Activated naive CD4-positive, alpha-beta T cell (primary cell): Measurements from ENCODE around the gene CELA2A.
"Not testable (repeated sequence)": the region's sequence is repeated elsewhere in the genome, so short reads cannot be mapped to it uniquely, and the experiment has no call there.

Experiments
- DNase-seq, 4 experiments: peaks; one replicate each; lab custom pipeline; 2025; lab: John Stamatoyannopoulos, UW

The CELA2A gene

DNA sequence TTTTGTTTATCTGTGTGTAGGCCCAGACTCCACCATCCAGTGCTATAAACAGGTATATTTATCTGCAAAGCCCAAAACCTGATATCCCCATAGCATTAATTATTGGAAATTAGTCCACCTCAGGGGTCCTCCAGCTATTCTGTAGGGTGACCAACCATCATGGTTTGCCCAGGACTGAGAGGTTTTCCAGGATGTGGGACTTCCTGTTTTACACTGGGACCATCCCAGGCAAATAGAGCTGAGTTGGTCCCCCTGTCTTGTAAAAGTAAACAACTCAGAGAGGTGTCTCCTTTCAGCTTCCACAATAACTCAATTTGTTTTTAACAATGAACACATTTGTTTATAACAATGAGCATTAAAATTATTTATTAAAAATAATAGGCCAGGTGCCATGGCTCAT lies 11.6 kb downstream of the CELA2A start:
- DNase-seq, result no peak

- no peak for DNase-seq
These were observed 12.8 kb downstream of the CELA2A start for GRCh38 chr1:15469361-15469760.

DNA sequence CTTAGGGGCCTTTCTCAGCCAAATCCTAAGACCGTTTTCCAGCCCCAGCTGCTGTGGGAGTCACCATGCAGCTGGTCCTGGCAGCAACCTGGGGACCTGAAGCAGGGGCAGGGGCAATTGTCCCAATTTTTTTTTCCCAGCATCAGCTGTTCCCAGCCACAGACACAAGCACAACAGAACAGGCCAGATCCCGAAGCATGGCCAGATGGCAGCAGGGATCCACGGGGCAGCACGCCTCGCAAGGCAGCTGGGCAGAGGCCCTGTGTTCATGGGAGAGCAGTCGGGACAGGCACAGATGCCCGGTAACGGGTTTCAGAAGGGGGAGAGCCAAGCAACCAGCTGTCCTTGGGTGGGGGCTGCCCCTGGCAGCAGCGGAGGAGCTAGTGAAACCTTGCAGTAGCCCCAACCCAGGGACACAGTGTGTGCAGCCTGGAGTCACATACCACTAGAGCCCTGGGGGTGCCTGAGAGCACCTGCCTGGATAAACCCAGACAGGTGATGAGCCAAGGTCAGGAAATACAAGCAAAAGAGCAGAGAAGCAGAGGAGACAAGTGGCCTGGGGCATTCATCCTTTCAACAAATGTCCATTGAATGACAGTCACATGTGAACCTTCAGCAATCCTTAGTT lies 13.4 kb downstream of the CELA2A start:
- not testable (repeated sequence) for DNase-seq

- DNase-seq, result not testable (repeated sequence)
These were observed 14.5 kb downstream of the CELA2A start for GRCh38 chr1:15471067-15471466.

- DNase-seq, result not testable (repeated sequence)
These were observed 15.2 kb downstream of the CELA2A start for GRCh38 chr1:15471723-15472122.

DNA sequence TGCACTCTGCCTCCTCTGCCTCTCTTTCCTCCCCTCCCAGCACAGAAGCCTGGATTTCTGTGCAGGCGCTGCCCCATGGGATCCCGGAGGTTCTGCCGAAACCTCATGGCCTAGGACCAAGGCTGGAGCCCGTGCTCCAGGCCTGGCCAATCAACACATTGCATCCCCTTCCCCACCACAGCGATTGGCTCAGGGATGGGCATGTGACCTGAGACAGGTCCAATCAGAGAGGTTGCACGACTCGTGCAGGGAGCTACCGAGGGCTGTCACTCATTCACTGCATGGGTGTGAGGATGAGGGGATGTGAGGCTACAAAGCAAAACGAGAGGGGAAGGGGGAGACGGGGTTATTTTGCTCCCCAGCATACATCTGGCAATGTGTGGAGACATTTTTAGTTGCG lies 16.1 kb downstream of the CELA2A start:
- no peak for DNase-seq

- DNase-seq, result no peak
These were observed 19.3 kb downstream of the CELA2A start, which contains the start of gene CELA2B for GRCh38 chr1:15475752-15476314. Gene CELA2B (plus strand): TSS chr1:15476104. CDS start chr1:15476126, 22 bp downstream.

DNA sequence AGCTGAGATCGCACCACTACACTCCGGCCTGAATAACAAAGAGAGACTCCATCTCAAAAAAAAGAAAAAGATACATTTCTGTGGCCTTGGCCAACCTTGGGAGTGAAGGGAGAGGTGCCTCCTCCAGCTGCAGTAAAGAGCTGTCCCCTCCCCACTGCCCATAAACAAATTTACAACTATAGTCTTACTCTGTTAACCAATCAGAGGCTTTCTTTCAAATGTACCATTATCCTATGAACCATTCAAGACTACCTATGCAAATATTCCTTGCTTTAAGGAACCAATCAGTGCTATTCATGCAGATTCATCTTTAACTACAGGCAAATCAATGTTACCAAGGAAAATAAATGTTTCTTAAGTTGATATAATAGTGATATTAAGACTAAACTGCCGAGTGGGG lies 20.4 kb downstream of the CELA2A start:
- DNase-seq, result no peak

DNA sequence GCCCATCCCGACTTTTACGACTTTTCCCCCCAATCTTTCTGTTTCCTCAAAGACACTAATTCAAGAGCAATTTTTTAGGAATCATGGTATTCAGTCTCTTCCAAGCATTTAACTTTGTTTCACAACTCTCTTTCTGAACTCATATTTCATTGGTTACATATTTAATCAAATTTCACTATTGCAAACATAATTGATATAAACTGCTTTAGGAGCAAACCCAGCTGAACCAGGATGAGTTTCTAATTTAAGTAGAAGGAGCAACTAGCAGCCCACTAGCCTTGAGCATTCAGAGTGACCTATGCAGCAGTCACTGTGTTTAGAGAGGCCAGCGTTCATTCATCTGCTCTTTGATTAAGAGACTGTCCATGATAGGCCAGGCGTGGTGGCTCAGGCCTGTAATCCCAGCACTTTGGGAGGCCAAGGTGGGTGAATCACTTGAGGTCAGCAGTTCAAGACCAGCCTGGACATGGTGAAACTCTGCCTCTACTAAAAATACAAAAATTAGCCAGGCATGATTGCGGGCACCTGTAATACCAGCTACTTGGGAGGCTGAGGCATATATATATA lies 21.2 kb downstream of the CELA2A start:
- DNase-seq, result no peak

- no peak for DNase-seq
These were observed 23.3 kb downstream of the CELA2A start for GRCh38 chr1:15479654-15480347.

DNA sequence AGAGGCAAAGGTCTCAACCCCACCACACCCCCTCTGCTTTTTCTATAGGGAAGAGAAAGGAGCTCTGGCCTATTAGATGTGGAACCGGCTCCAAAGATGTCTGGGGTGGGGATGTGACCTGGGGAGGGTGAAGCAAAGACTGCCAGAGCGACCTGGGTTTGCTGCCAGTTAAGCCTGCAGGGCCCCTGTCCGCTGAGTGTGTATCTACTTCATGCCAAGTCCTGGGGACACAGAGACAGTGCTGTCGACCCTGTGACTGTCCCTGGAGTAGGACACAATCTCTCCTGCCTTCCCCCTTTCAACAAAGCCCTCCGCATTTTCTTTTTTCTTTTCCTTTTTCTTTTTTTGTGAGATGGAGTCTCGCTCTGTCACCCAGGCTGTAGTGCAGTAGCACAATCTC lies 25.9 kb downstream of the CELA2A start:
- DNase-seq, result not testable (repeated sequence)

- not testable (repeated sequence) for DNase-seq
These were observed 26.5 kb downstream of the CELA2A start for GRCh38 chr1:15482983-15483543.

DNA sequence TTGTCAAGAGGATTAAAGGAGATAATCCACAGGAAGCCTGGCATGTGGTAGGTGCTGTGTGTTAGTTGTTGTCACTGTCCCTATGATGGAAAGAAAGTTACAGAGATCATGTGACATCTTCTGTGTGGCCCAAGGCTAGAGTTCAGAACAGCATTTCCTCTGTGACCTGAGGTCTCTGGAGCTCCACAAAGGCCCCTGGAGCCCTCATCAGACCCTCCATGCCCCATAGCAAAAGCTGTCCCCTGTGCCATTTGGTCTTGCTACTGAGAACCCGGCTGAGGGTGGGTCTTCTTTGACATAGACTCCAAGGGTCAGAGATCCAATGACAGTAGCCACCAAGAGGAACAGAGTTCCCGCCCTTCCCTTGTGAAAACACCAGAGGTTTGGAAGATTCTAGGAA lies 27.4 kb downstream of the CELA2A start:
- DNase-seq, result no peak

- not testable (repeated sequence) for DNase-seq
These were observed 27.9 kb downstream of the CELA2A start for GRCh38 chr1:15484443-15484842.

- no peak for DNase-seq
These were observed 29.1 kb downstream of the CELA2A start for GRCh38 chr1:15485636-15486035.

DNA sequence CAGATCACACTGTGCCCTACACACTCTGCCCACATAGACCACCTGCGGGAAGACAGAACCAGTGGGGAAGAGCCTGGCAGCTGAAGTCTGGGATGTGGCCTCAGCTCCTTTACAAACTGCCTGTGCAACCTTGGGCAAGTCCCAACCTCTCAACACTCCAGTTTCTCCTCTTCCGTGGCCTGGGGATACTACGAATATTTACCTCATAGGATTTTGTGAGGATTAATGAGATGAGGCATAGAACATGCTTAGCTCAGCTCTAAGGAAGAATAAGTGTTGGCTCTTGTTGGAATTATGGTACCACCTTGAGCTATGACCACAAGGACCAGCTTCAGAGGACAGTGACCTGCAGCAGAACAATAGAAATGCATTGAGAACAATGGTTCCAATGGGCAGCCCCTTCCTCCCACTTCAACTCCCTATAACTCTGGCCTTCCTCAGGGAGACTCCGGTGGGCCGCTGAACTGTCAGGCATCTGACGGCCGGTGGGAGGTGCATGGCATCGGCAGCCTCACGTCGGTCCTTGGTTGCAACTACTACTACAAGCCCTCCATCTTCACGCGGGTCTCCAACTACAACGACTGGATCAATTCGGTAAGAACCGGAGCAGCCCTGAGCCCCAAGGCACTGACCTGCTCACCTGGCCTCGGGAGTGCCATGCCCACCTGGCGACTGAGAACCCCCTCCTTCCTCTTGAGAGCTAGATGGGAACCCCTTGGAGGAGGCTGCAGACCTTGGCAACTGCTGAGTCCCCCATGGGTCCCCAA lies 30.5 kb downstream of the CELA2A start:
- DNase-seq, result not testable (repeated sequence)

- no peak for DNase-seq
These were observed 31.8 kb downstream of the CELA2A start for GRCh38 chr1:15488371-15488770.

- DNase-seq, result no peak
These were observed 32.7 kb downstream of the CELA2A start for GRCh38 chr1:15489052-15489736.

DNA sequence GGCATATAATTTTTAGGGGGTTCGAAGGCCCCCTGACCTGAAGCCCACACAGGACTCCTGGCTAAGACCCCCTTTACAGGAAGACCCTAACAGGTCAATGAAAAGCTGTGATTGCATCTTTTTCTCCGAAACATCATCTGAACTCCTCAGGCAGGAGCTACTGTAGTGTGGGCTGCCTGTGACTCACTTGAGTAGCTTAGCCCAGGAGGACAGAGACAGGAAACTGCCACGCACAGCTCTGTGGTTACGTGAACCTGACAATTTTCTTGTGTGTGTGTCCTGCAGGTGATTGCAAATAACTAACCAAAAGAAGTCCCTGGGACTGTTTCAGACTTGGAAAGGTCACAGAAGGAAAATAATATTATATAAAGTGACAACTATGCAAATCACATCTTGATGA lies 34.5 kb downstream of the CELA2A start:
- not testable (repeated sequence) for DNase-seq

DNA sequence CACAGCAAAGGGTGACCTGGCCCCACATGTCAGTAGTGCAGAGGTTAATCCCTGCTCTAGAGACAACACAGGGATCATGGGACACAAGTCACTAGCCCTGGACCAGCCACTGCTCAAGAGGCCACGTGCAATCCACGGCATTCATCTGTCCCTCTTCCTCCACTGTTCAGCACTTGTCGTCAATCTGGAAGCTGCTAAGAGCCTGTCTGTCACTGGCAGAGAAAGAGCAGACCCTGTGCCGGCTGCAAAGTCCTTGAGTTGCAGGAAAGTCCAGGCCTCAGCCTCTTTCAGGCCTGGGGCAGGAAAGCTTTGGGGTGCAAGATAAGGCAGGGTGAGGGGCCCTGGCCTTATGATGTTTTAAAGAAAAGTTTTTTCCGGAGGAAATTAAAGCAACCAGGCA lies 36.1 kb downstream of the CELA2A start:
- no peak for DNase-seq

- DNase-seq, result no peak
These were observed 37.4 kb downstream of the CELA2A start for GRCh38 chr1:15493869-15494390.
